Spleen (tissue), 7 donors: ENCODE data around the gene ZNHIT6.

ENCODE experiments used
- POLR2A ChIP-seq, 3 donors: fragments of 450-650 bp; IDR thresholded peaks; one replicate each; pipeline ENCODE4 v1.5.1; 2017; ENCODE audit warnings: antibody characterized with exemption in 3 of 3, mild to moderate bottlenecking in 1 of 3
- POLR2AphosphoS5 ChIP-seq, 3 donors: sonication (generic); formaldehyde crosslinking; IDR thresholded peaks; one replicate each; pipeline ENCODE4 v1.5.1; 2017; ENCODE audit warnings: antibody characterized with exemption in 3 of 3
- TF ChIP-seq, protein P1 (sequence below), 11 experiments: fragments of 200-600 bp in 7 of 11; fragments of 450-650 bp in 4 of 11; sonication (generic) in 4 of 11; IDR thresholded peaks in 8 of 11; conservative IDR thresholded peaks in 3 of 11; 1 replicate in 7 of 11; 2 replicates in 4 of 11; pipeline versions ENCODE4 v1.4.0 to v1.8.0; 2016 to 2021; ENCODE audit warnings: antibody characterized with exemption in 11 of 11, inconsistent platforms in 4 of 11, mild to moderate bottlenecking in 1 of 11
- donor health status: DM: no; HTN: no; CAD: no; lungs with moderate emphysema.
- donor health status: DM: no; HTN: no; CAD: no.
- donor health status: DM: no; HTN: no; CAD: no.

DNA sequence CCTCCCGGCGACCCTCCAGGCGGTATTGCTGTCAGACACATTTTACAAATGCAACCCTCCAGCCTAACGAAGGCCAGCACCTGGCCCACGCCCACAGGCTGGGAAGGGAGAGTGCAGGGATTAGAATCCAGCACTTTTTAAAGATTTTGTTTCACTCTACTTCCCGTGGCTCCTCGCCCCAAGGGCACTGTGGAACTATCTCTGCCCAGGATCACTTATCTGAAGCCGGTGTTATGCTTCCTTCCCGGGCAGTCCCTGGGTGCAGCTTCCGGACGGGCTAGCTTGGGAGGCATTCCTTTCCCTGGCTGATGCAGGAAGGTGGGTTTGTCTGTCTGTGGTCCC is 91.9 kb downstream of the ZNHIT6 start:
- TF ChIP-seq POLR2A (IDR thresholded peaks at IDR 0.05) (no peak), POLR2AphosphoS5 (IDR thresholded peaks at IDR 0.05) (no peak)
- TF ChIP-seq, protein P1, sequence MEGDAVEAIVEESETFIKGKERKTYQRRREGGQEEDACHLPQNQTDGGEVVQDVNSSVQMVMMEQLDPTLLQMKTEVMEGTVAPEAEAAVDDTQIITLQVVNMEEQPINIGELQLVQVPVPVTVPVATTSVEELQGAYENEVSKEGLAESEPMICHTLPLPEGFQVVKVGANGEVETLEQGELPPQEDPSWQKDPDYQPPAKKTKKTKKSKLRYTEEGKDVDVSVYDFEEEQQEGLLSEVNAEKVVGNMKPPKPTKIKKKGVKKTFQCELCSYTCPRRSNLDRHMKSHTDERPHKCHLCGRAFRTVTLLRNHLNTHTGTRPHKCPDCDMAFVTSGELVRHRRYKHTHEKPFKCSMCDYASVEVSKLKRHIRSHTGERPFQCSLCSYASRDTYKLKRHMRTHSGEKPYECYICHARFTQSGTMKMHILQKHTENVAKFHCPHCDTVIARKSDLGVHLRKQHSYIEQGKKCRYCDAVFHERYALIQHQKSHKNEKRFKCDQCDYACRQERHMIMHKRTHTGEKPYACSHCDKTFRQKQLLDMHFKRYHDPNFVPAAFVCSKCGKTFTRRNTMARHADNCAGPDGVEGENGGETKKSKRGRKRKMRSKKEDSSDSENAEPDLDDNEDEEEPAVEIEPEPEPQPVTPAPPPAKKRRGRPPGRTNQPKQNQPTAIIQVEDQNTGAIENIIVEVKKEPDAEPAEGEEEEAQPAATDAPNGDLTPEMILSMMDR (IDR thresholded peaks at IDR 0.05 in 8 of 11, conservative IDR thresholded peaks at IDR 0.05 in 3 of 11), result no peak
